UCSD-AML1 (cell line): ENCODE measurements around the gene B3GALT4.
A peak's percentile ranks its signal among the peaks of the same experiment; 100 is the strongest.
"Not testable (repeated sequence)": the region's sequence is repeated elsewhere in the genome, so short reads cannot be mapped to it uniquely, and the experiment has no call there.

Experiments
- DNase-seq: peaks from one replicate; lab custom pipeline; 2025; ENCODE audit not compliant: unreplicated experiment; lab: John Stamatoyannopoulos, UW

Gene B3GALT4

DNA sequence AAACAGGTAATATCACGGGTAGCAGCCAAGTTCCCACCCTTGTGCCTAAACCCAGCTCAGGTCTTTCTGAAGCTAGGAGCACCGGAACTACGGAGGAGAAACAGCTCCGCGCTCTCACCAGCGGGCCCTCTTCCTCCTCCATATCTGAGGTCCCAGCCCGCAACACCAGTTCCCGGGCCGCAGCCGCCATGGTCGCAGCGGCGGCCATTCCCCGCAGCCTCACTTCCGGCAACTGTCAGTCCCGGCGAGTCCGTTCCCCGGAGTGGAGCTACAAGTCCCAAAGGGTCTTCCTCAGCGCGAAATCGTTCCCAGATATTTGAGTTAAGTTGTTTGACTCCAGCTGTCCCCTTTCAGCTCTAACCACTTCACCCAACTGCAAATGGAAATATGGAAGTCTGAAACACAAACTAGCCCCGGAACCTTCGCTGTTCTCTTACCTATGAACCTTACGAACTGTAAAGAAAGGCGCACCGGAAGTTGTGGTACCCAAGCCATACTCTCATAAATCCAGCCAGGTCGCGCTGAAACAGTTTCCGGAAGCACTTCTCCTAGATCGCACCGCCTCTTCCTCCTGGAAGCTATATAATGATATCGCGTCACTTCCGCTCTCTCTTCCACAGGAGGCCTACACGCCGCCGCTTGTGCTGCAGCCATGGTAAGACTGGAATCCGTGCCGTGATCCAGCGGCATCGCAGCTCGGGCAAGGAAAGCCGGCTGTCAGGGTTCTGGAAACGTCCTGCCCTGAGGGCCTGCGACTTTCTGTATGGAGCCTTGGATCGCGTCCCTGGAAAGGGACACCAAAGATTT, 5.3 kb upstream of the B3GALT4 start, which contains the start of the genes RPS18 and VPS52:
Gene RPS18, plus strand, starts transcription at position 608 of the 807 bp plus-strand sequence. Its CDS starts 45 bp downstream, at position 653.
Gene VPS52, minus strand, starts transcription at position 409 of the 807 bp plus-strand sequence. Its CDS starts 201 bp downstream, at position 208.
- peak; percentile 91 for DNase-seq

- no peak for DNase-seq
Measured at GRCh38 chr6:33272275-33273128, 4.4 kb upstream of the B3GALT4 start.

DNA sequence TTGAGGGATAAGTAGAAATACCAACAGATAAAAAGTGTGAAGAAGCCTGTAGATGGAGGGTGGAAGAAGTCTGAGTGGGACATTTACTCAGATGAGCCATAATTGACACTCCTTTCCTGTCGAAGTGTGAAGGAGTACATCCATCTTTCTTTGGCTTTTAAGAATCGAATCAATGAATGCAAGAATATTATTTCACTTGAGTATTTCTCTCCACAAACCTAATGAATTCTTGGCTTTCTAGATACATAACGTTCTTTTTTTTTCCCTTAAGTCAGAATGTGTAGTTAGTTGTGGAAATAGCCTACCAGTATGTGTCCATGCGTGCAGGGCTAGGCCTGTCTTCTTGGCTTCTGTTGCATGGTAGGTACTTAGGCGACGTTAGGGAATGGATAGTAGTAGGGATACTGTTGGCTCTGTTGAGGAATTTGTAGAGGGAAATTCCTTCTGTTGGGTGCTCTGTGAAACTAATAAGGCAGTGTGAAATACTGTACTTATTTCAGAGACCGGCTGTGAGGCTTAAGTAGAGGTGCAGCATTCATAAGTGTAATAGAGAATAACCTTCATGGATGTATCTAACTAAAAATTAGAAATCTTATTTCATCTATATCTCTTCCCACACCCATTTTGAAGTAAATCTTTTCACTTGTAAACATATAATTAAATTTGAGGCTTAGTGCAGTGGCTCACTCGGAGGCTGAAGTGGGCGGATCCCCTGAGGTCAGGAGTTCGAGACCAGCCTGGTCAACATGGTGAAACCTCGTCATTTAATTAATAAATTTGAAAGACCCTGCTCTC, 3.6 kb upstream of the B3GALT4 start:
- DNase-seq, result no peak

DNA sequence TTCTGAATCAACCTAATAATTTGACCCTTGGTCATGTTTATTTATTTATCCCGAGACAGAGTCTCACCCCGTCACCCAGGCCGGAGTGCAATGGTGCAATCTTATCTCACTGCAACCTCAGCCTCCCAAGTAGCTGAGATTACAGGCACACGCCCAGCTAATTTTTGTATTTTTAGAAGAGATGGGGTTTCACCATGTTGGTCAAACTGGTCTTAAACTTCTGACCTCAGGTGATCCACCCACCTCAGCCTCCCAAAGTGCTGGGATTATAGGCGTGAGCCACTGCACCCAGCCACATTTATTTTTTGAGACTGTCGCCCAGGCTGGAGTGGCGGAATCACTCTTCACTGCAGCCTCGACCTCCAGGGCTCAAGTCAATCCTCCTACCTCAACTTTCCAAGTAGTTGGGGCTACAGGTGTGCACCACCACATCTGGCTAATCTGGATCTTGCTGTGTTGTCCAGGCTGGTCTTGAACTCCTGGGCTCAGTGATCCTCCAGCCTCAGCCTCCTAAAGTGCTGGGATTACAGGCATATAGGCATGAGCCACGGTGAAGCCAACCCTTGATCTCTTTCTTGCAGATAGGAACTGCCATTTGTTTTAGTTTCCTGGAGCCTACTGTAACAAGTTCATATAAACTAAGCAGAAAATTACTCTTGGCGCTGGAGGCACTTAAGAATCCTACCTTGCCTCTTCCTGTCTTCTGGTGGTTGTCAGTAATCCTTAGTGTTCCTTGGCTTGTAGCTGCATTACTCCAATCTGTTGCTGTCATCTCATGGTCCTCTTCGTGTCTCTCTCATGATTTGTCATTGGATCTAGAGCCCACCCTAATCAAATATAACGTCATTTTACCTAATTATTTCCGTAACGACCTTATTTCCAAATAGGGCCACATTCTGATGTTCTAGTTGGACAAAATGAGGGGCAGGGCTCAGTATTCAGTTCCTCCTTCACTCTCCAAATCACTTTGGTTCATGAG, 2.7 kb upstream of the B3GALT4 start:
- DNase-seq, result no peak

DNA sequence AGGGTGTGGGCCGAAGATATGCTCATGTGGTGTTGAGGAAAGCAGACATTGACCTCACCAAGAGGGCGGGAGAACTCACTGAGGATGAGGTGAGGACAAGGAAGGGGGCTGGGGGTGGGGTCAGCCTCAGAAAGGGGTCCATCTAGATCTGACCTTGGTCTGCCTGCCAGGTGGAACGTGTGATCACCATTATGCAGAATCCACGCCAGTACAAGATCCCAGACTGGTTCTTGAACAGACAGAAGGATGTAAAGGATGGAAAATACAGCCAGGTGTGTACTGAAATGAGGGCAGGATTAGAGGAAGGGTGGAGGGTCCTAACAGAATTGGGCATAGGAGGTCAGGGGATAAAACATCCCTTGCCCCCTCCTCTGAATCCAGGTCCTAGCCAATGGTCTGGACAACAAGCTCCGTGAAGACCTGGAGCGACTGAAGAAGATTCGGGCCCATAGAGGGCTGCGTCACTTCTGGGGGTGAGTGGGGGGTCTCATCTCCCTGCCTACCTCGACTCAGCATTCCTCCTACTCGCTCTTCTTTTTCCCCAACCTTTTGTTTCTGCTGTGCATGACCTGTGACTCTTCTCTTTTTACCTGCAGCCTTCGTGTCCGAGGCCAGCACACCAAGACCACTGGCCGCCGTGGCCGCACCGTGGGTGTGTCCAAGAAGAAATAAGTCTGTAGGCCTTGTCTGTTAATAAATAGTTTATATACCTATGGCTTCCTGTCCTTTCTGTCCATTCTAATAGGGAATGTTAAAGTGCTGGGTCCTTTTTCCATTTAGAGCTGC, 935 bp upstream of the B3GALT4 start:
- not testable (repeated sequence) for DNase-seq

- DNase-seq, result no peak
Measured at GRCh38 chr6:33276581-33276863, 401 bp upstream of the B3GALT4 start.

DNA sequence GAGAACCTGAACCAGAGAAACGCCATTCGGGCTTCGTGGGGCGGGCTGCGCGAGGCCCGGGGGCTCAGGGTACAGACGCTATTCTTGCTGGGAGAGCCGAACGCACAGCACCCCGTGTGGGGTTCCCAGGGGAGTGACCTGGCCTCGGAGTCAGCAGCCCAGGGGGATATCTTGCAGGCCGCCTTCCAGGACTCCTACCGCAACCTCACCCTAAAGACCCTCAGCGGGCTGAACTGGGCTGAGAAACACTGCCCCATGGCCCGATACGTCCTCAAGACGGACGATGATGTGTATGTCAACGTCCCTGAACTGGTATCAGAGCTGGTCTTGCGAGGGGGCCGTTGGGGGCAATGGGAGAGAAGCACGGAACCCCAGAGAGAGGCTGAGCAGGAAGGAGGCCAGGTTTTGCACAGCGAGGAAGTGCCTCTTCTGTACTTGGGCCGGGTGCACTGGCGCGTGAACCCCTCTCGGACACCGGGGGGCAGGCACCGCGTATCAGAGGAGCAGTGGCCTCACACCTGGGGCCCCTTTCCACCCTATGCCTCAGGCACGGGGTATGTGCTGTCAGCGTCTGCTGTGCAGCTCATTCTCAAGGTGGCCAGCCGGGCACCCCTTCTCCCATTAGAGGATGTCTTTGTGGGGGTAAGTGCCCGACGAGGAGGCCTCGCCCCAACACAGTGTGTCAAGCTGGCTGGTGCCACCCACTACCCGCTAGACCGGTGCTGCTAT, 904 bp downstream of the B3GALT4 start:
- DNase-seq, result peak; percentile 37

- no peak for DNase-seq
Measured at GRCh38 chr6:33278392-33278741, 1.4 kb downstream of the B3GALT4 start.

GRCh38 chr6:33278810-33279209, 1.9 kb downstream of the B3GALT4 start:
- no peak for DNase-seq

DNA sequence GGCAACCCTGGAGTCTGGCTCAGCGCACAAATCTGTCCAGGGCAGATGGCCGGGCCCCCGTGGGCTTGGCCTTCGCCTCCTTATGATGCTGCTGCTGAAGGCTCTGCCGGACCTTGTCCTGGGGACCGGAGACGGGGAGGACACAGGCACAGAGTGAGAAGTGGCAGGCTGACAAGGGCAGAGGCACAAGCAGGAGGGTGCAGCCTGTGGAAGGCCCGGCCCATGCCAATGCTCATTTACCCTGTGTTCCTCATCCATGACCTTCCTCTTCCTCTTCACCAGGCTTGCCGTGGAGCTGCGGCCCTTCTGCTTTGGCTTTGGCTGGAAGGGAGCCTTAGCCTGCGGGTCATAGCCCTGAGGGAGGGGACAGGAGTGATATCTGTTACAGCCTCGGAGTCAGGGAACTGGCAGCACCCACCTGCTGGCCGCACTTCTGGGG, 2.4 kb downstream of the B3GALT4 start:
- DNase-seq, result no peak

- DNase-seq, result peak; percentile 67
Measured at GRCh38 chr6:33279971-33280511, 3.1 kb downstream of the B3GALT4 start.

DNA sequence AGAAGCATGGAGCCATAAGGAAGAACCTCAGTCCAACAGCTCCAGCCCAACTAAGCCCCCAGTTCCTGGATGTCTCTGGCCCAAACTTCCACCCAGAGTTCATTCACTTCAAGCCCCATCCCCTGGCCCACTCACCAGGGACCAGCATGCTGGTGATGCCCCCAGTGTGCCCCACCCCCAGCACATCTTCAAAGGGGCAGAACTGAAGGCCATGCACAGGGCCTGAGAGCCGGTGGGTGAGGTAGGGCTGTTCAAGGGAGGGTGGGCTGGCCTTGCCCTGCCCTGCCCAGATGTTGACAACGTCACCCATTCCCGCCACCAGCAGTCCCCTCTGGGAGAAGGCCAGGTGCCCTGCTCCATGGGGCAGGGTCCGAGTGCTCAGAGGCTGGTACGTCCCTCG, 3.6 kb downstream of the B3GALT4 start:
- DNase-seq, result no peak

DNA sequence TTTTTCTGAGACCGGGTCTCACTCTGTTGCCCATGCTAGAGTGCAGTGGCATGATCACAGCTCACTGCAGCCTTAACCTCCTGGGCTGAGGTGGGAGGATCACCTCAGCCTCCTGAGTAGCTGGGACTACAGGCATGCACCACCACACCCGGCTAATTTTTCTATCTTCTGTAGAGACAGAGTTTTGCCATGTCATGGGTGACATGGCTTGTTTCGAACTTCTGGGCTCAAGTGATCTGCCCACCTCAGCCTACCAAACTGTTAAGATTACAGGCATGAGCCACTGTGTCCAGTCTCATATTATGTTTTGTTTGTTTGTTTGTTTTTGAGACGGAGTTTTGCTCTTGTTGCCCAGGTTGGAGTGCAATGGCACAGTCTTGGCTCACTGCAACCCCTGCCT, 8.3 kb downstream of the B3GALT4 start:
- DNase-seq, result not testable (repeated sequence)

- no peak for DNase-seq
Measured at GRCh38 chr6:33286946-33287914, 10.3 kb downstream of the B3GALT4 start.

- no peak for DNase-seq
Measured at GRCh38 chr6:33288141-33288920, 11.4 kb downstream of the B3GALT4 start.
